ENCODE results near the gene DYNC1I2. TPM values are rescaled to one million over a fixed set of nuclear protein-coding genes. Genes with fewer than 3 reads are reported as not detected.
A peak's percentile ranks its signal among the peaks of the same experiment; 100 is the strongest.

Gene DYNC1I2
- total RNA-seq, 1 experiment from 2014 or later, result 48.4 TPM

DNA sequence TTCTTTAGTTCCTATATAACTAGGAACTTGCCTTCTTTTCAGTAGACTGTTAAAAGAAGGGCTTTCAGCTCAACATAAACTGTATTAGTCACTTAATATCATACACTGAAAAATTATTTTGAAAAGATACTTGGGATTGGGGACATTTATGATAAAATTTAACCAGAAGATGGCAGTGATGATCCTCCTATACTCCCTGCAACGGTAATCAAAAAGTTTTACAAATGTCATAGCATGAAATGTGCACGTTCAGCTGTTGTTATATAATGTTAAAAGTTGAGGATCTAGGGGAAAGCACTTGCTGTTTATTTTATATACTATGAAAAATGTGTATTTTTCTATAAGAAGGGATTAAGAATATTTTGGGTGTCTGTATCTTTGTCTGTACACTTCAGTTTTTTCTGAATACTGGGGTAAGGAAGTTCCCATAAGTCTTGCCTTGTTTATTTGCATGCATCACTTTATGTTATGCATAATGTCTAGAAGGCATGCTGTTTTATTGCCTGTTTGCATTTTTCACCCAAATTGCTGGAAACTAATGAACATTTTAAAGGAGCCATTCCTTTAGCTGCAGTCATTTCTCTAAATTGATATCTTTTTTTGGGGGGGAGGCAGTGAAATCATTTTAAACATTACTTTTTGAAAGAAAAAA lies 19.0 kb downstream of the DYNC1I2 start:
- Histone ChIP-seq H4K20me1 (ENCODE audit: insufficient read depth, low read depth, low read length) (no peaks in the 10 kb centered on the region), H3K27ac (ENCODE audit: low read length) (no peak overlapping the region), H3K27me3 (ENCODE audit: low read length) (no peaks in the 10 kb centered on the region), H3K9ac (ENCODE audit: low read length) (no peak overlapping the region), H3K9me2 (replicated peaks; ENCODE audit: insufficient read depth, low read length) (no peaks in the 10 kb centered on the region), H3K4me2 (ENCODE audit: low read depth, low read length, poor library complexity, severe bottlenecking) (peak overlapping the region; percentile 64), H3K4me1 (ENCODE audit: low read length) (peaks cover 39% of the 10 kb centered on the region), H2AFZ (ENCODE audit: low read length) (no peak overlapping the region), H3K79me2 (ENCODE audit: low read length) (peaks cover 12% of the 10 kb centered on the region), H3K36me3 (ENCODE audit: insufficient read depth, low read length) (no peaks in the 10 kb centered on the region), H3K4me3 (ENCODE audit: low read length) (peak overlapping the region; percentile 28), H3K9me3 (ENCODE audit: low read length) (no peaks in the 10 kb centered on the region)
- peak; percentile 73 for DNase-seq

DNA sequence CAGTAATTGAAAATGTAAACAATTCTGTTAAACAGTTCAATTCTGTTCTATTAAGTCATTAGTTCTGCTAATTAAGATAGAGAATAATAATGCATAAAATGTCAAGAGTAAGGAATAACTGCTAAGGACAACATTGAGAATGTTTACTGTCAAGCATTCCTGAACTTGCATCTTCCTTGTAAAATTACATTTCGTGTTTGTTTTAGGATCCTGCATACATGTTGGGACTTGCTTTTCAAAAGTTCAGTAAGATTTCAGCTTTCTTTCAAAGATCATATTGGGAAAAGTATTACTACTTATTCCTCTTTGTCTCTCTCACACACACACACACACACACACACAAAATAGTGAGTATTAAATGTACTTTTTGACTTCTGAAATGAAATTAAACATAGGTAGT lies 20.5 kb downstream of the DYNC1I2 start:
- H3K36me3 ChIP-seq (ENCODE audit: insufficient read depth, low read length), result no peaks in the 10 kb centered on the region
- H3K9ac ChIP-seq (ENCODE audit: low read length), result no peak overlapping the region
- H3K27me3 ChIP-seq (ENCODE audit: low read length), result no peaks in the 10 kb centered on the region
- H4K20me1 ChIP-seq (ENCODE audit: insufficient read depth, low read depth, low read length), result no peaks in the 10 kb centered on the region
- H3K79me2 ChIP-seq (ENCODE audit: low read length), result peaks cover 13% of the 10 kb centered on the region
- peaks cover 39% of the 10 kb centered on the region for H3K4me1 ChIP-seq (ENCODE audit: low read length)
- no peaks in the 10 kb centered on the region for H3K9me3 ChIP-seq (ENCODE audit: low read length)
- no peak for DNase-seq
- H3K9me2 ChIP-seq (replicated peaks; ENCODE audit: insufficient read depth, low read length), result no peaks in the 10 kb centered on the region
- no peak overlapping the region for H3K4me2 ChIP-seq (ENCODE audit: low read depth, low read length, poor library complexity, severe bottlenecking)
- no peak overlapping the region for H3K4me3 ChIP-seq (ENCODE audit: low read length)
- H2AFZ ChIP-seq (ENCODE audit: low read length), result no peak overlapping the region
- H3K27ac ChIP-seq (ENCODE audit: low read length), result no peak overlapping the region

GRCh38 chr2:171709011-171709685 lies 21.9 kb downstream of the DYNC1I2 start:
- H3K4me2 ChIP-seq (ENCODE audit: low read depth, low read length, poor library complexity, severe bottlenecking), result no peak overlapping the region
- H3K9ac ChIP-seq (ENCODE audit: low read length), result no peak overlapping the region
- no peaks in the 10 kb centered on the region for H3K27me3 ChIP-seq (ENCODE audit: low read length)
- no peaks in the 10 kb centered on the region for H3K36me3 ChIP-seq (ENCODE audit: insufficient read depth, low read length)
- no peak overlapping the region for H2AFZ ChIP-seq (ENCODE audit: low read length)
- H3K79me2 ChIP-seq (ENCODE audit: low read length), result peaks cover 19% of the 10 kb centered on the region
- H3K27ac ChIP-seq (ENCODE audit: low read length), result no peak overlapping the region
- peaks cover 28% of the 10 kb centered on the region for H3K4me1 ChIP-seq (ENCODE audit: low read length)
- no peaks in the 10 kb centered on the region for H3K9me3 ChIP-seq (ENCODE audit: low read length)
- H3K4me3 ChIP-seq (ENCODE audit: low read length), result no peak overlapping the region
- H4K20me1 ChIP-seq (ENCODE audit: insufficient read depth, low read depth, low read length), result no peaks in the 10 kb centered on the region
- no peaks in the 10 kb centered on the region for H3K9me2 ChIP-seq (replicated peaks; ENCODE audit: insufficient read depth, low read length)
- DNase-seq, result no peak

GRCh38 chr2:171711351-171711750 lies 24.1 kb downstream of the DYNC1I2 start:
- H2AFZ ChIP-seq (ENCODE audit: low read length), result no peak overlapping the region
- no peaks in the 10 kb centered on the region for H4K20me1 ChIP-seq (ENCODE audit: insufficient read depth, low read depth, low read length)
- H3K27ac ChIP-seq (ENCODE audit: low read length), result no peak overlapping the region
- no peaks in the 10 kb centered on the region for H3K9me3 ChIP-seq (ENCODE audit: low read length)
- H3K27me3 ChIP-seq (ENCODE audit: low read length), result no peaks in the 10 kb centered on the region
- peaks cover 11% of the 10 kb centered on the region for H3K4me1 ChIP-seq (ENCODE audit: low read length)
- DNase-seq, result no peak
- H3K36me3 ChIP-seq (ENCODE audit: insufficient read depth, low read length), result no peaks in the 10 kb centered on the region
- no peak overlapping the region for H3K4me3 ChIP-seq (ENCODE audit: low read length)
- H3K79me2 ChIP-seq (ENCODE audit: low read length), result peaks cover 10% of the 10 kb centered on the region
- H3K9me2 ChIP-seq (replicated peaks; ENCODE audit: insufficient read depth, low read length), result no peaks in the 10 kb centered on the region
- H3K9ac ChIP-seq (ENCODE audit: low read length), result no peak overlapping the region
- no peak overlapping the region for H3K4me2 ChIP-seq (ENCODE audit: low read depth, low read length, poor library complexity, severe bottlenecking)

DNA sequence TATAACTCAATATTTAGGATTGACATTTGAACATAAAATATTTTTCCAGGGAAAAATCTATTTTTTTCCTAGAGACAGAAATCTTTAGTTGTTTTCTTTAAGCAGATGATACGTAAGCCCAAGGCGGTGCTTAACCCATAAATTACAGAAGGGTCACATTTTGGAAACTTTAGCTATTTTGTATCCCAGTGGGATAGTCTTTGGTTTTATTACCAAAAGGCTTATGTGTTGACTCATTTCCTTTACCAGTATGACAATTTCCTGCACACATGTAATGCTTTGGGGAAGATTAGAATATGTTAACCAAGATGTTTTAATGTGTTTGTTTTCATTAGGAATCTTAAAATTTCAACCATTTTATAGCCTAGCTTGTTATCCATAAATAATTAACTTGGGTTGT lies 24.8 kb downstream of the DYNC1I2 start:
- no peaks in the 10 kb centered on the region for H4K20me1 ChIP-seq (ENCODE audit: insufficient read depth, low read depth, low read length)
- no peaks in the 10 kb centered on the region for H3K9me2 ChIP-seq (replicated peaks; ENCODE audit: insufficient read depth, low read length)
- no peak for DNase-seq
- no peaks in the 10 kb centered on the region for H3K36me3 ChIP-seq (ENCODE audit: insufficient read depth, low read length)
- no peaks in the 10 kb centered on the region for H3K27me3 ChIP-seq (ENCODE audit: low read length)
- H3K79me2 ChIP-seq (ENCODE audit: low read length), result peaks cover 9% of the 10 kb centered on the region
- no peak overlapping the region for H3K9ac ChIP-seq (ENCODE audit: low read length)
- no peak overlapping the region for H3K4me2 ChIP-seq (ENCODE audit: low read depth, low read length, poor library complexity, severe bottlenecking)
- H3K4me3 ChIP-seq (ENCODE audit: low read length), result no peak overlapping the region
- H3K27ac ChIP-seq (ENCODE audit: low read length), result no peak overlapping the region
- no peak overlapping the region for H2AFZ ChIP-seq (ENCODE audit: low read length)
- H3K4me1 ChIP-seq (ENCODE audit: low read length), result peaks cover 4% of the 10 kb centered on the region
- H3K9me3 ChIP-seq (ENCODE audit: low read length), result no peaks in the 10 kb centered on the region

GRCh38 chr2:171718720-171719119 lies 31.5 kb downstream of the DYNC1I2 start:
- H3K4me2 ChIP-seq (ENCODE audit: low read depth, low read length, poor library complexity, severe bottlenecking), result no peak overlapping the region
- no peaks in the 10 kb centered on the region for H3K36me3 ChIP-seq (ENCODE audit: insufficient read depth, low read length)
- peaks cover 2% of the 10 kb centered on the region for H3K79me2 ChIP-seq (ENCODE audit: low read length)
- H3K4me1 ChIP-seq (ENCODE audit: low read length), result no peaks in the 10 kb centered on the region; the same call in 1 of the 2 replicates
- H3K9me2 ChIP-seq (replicated peaks; ENCODE audit: insufficient read depth, low read length), result no peaks in the 10 kb centered on the region
- no peak overlapping the region for H3K27ac ChIP-seq (ENCODE audit: low read length)
- H3K4me3 ChIP-seq (ENCODE audit: low read length), result no peak overlapping the region
- no peaks in the 10 kb centered on the region for H4K20me1 ChIP-seq (ENCODE audit: insufficient read depth, low read depth, low read length)
- H3K9me3 ChIP-seq (ENCODE audit: low read length), result no peaks in the 10 kb centered on the region
- no peak overlapping the region for H3K9ac ChIP-seq (ENCODE audit: low read length)
- H2AFZ ChIP-seq (ENCODE audit: low read length), result no peak overlapping the region
- no peak for DNase-seq
- no peaks in the 10 kb centered on the region for H3K27me3 ChIP-seq (ENCODE audit: low read length)

DNA sequence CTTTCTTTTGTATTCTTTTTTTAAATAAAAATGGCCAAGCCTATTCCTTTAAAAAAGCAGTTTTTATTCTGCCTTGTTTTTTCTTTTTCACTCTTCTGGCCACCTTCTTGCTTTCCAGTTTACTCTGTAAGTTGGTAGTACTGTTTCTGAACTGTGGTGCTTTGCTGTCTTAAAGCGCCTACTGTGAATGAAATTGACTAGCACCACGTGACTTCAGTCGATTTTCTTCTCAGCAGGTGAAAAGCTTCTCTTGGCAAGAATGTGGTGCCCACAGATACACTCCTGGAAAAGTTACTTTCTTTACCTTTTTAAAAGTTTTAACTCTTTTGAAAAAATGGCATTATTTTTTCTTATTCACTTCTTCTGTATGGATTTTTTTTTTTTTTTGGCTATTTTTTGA lies 32.4 kb downstream of the DYNC1I2 start:
- Histone ChIP-seq H3K36me3 (ENCODE audit: insufficient read depth, low read length) (no peaks in the 10 kb centered on the region), H4K20me1 (ENCODE audit: insufficient read depth, low read depth, low read length) (no peaks in the 10 kb centered on the region), H3K4me3 (ENCODE audit: low read length) (no peak overlapping the region), H3K4me2 (ENCODE audit: low read depth, low read length, poor library complexity, severe bottlenecking) (no peak overlapping the region), H3K79me2 (ENCODE audit: low read length) (no peaks in the 10 kb centered on the region), H3K27me3 (ENCODE audit: low read length) (no peaks in the 10 kb centered on the region), H3K27ac (ENCODE audit: low read length) (no peak overlapping the region), H3K9me2 (replicated peaks; ENCODE audit: insufficient read depth, low read length) (no peaks in the 10 kb centered on the region), H3K9me3 (ENCODE audit: low read length) (no peaks in the 10 kb centered on the region), H3K4me1 (ENCODE audit: low read length) (no peaks in the 10 kb centered on the region), H3K9ac (ENCODE audit: low read length) (no peak overlapping the region), H2AFZ (ENCODE audit: low read length) (no peak overlapping the region)
- no peak for DNase-seq

- Histone ChIP-seq H3K27me3 (ENCODE audit: low read length) (no peaks in the 10 kb centered on the region), H3K79me2 (ENCODE audit: low read length) (no peaks in the 10 kb centered on the region), H3K4me1 (ENCODE audit: low read length) (no peaks in the 10 kb centered on the region), H4K20me1 (ENCODE audit: insufficient read depth, low read depth, low read length) (no peaks in the 10 kb centered on the region), H3K4me2 (ENCODE audit: low read depth, low read length, poor library complexity, severe bottlenecking) (no peak overlapping the region), H3K27ac (ENCODE audit: low read length) (no peak overlapping the region), H3K4me3 (ENCODE audit: low read length) (no peak overlapping the region), H3K9ac (ENCODE audit: low read length) (no peak overlapping the region), H3K9me2 (replicated peaks; ENCODE audit: insufficient read depth, low read length) (no peaks in the 10 kb centered on the region), H2AFZ (ENCODE audit: low read length) (no peak overlapping the region), H3K36me3 (ENCODE audit: insufficient read depth, low read length) (peaks cover 4% of the 10 kb centered on the region; the same call in 1 of the 2 replicates), H3K9me3 (ENCODE audit: low read length) (no peaks in the 10 kb centered on the region)
- no peak for DNase-seq
Measured at GRCh38 chr2:171723716-171724683, 36.7 kb downstream of the DYNC1I2 start.
